ENCODE measurements around the gene RARRES1. TPM values are rescaled to one million over a fixed set of nuclear protein-coding genes. Genes with fewer than 3 reads are reported as not detected.
A peak's percentile ranks its signal among the peaks of the same experiment; 100 is the strongest.

The RARRES1 gene
- total RNA-seq (2014; rRNA removed; shearing (Covaris generic)) = not detected in 2 replicates

- no peak for DNase-seq (ENCODE audit: low read depth)
These were observed at the start of gene RARRES1 for GRCh38 chr3:158731938-158732855. RARRES1 (minus strand) TSS chr3:158732457; CDS start chr3:158732415, 42 bp downstream.

- no peak for DNase-seq (ENCODE audit: low read depth)
These were observed 49.6 kb upstream of the RARRES1 start for GRCh38 chr3:158781849-158782248.

- no peak for DNase-seq (ENCODE audit: low read depth)
These were observed 48.9 kb upstream of the RARRES1 start for GRCh38 chr3:158781191-158781590.

GRCh38 chr3:158780766-158781165, 48.5 kb upstream of the RARRES1 start:
- DNase-seq (ENCODE audit: low read depth) = no peak

GRCh38 chr3:158777161-158777873, 45.1 kb upstream of the RARRES1 start:
- DNase-seq (ENCODE audit: low read depth) = no peak

- no peak for DNase-seq (ENCODE audit: low read depth)
These were observed 44.3 kb upstream of the RARRES1 start for GRCh38 chr3:158776531-158776930.

GRCh38 chr3:158775426-158776410, 43.5 kb upstream of the RARRES1 start:
- DNase-seq (ENCODE audit: low read depth) = no peak

GRCh38 chr3:158774965-158775364, 42.7 kb upstream of the RARRES1 start:
- no peak for DNase-seq (ENCODE audit: low read depth)

GRCh38 chr3:158773845-158774830, 41.9 kb upstream of the RARRES1 start:
- DNase-seq (ENCODE audit: low read depth) = no peak

- DNase-seq (ENCODE audit: low read depth) = no peak
These were observed 40.9 kb upstream of the RARRES1 start for GRCh38 chr3:158773166-158773565.

- no peak for DNase-seq (ENCODE audit: low read depth)
These were observed 39.7 kb upstream of the RARRES1 start for GRCh38 chr3:158771982-158772381.

- DNase-seq (ENCODE audit: low read depth) = no peak
These were observed 39.3 kb upstream of the RARRES1 start for GRCh38 chr3:158771577-158771976.

GRCh38 chr3:158770741-158771350, 38.6 kb upstream of the RARRES1 start:
- no peak for DNase-seq (ENCODE audit: low read depth)

- DNase-seq (ENCODE audit: low read depth) = peak; percentile 75
These were observed 37.9 kb upstream of the RARRES1 start for GRCh38 chr3:158769952-158770740.

- peak; percentile 17 for DNase-seq (ENCODE audit: low read depth)
These were observed 37.3 kb upstream of the RARRES1 start for GRCh38 chr3:158769549-158769948.

- DNase-seq (ENCODE audit: low read depth) = peak; percentile 83
These were observed 36.8 kb upstream of the RARRES1 start for GRCh38 chr3:158768881-158769543.

GRCh38 chr3:158768361-158768787, 36.1 kb upstream of the RARRES1 start:
- DNase-seq (ENCODE audit: low read depth) = peak; percentile 75

GRCh38 chr3:158766364-158766763, 34.1 kb upstream of the RARRES1 start:
- DNase-seq (ENCODE audit: low read depth) = no peak

Measured in Daoy (cell line).